Activated CD4-positive, alpha-beta T cell treated with anti-CD3 and anti-CD28 coated beads, Interleukin-2, Interleukin-6, amounts not matched to agents 100 ng/mL and 50 ng/mL, durations not matched to agents 16 hours and 8 hours (primary cell): Measurements from ENCODE around the gene OTULINL.
A peak's percentile ranks its signal among the peaks of the same experiment; 100 is the strongest.

Source experiments
- DNase-seq: peaks from one replicate; pipeline ENCODE4 v3.0.0-alpha.2; 2020

The OTULINL gene

GRCh38 chr5:14577079-14577725 is 4.4 kb upstream of the OTULINL start:
- no peak for DNase-seq

- DNase-seq = no peak
Observed at GRCh38 chr5:14577971-14578370, 3.6 kb upstream of the OTULINL start.

GRCh38 chr5:14579246-14579645 is 2.3 kb upstream of the OTULINL start:
- DNase-seq = no peak

GRCh38 chr5:14579731-14580397 is 1.7 kb upstream of the OTULINL start:
- no peak for DNase-seq

- DNase-seq = no peak
Observed at GRCh38 chr5:14580398-14581034, 1.1 kb upstream of the OTULINL start.

GRCh38 chr5:14581891-14582796 is 552 bp downstream of the OTULINL start:
- DNase-seq = peak; percentile 84

GRCh38 chr5:14582797-14583137 is 1.2 kb downstream of the OTULINL start:
- DNase-seq = no peak

- no peak for DNase-seq
Observed at GRCh38 chr5:14584848-14585247, 3.3 kb downstream of the OTULINL start.

- no peak for DNase-seq
Observed at GRCh38 chr5:14587150-14587549, 5.6 kb downstream of the OTULINL start.

- DNase-seq = no peak
Observed at GRCh38 chr5:14588145-14588544, 6.6 kb downstream of the OTULINL start.

- DNase-seq = no peak
Observed at GRCh38 chr5:14588758-14589543, 7.4 kb downstream of the OTULINL start.

- no peak for DNase-seq
Observed at GRCh38 chr5:14590949-14591348, 9.4 kb downstream of the OTULINL start.

GRCh38 chr5:14591548-14591947 is 10.0 kb downstream of the OTULINL start:
- DNase-seq = no peak

GRCh38 chr5:14593326-14594021 is 11.9 kb downstream of the OTULINL start:
- peak; percentile 51 for DNase-seq

- no peak for DNase-seq
Observed at GRCh38 chr5:14594378-14595074, 12.9 kb downstream of the OTULINL start.

GRCh38 chr5:14595189-14595588 is 13.6 kb downstream of the OTULINL start:
- peak; percentile 69 for DNase-seq

- no peak for DNase-seq
Observed at GRCh38 chr5:14595891-14596290, 14.3 kb downstream of the OTULINL start.

- no peak for DNase-seq
Observed at GRCh38 chr5:14597080-14597479, 15.5 kb downstream of the OTULINL start.

- DNase-seq = no peak
Observed at GRCh38 chr5:14598225-14598624, 16.6 kb downstream of the OTULINL start.

GRCh38 chr5:14599476-14600127 is 18.0 kb downstream of the OTULINL start:
- no peak for DNase-seq

GRCh38 chr5:14600846-14601245 is 19.3 kb downstream of the OTULINL start:
- DNase-seq = no peak
